ENCODE measurements around the gene SYF2. TPM values are rescaled to one million over a fixed set of nuclear protein-coding genes. Genes with fewer than 3 reads are reported as not detected.

The SYF2 gene
- total and polyA plus RNA-seq, 2 experiments from 2014 or later = 24.6 to 82.6 TPM

DNA sequence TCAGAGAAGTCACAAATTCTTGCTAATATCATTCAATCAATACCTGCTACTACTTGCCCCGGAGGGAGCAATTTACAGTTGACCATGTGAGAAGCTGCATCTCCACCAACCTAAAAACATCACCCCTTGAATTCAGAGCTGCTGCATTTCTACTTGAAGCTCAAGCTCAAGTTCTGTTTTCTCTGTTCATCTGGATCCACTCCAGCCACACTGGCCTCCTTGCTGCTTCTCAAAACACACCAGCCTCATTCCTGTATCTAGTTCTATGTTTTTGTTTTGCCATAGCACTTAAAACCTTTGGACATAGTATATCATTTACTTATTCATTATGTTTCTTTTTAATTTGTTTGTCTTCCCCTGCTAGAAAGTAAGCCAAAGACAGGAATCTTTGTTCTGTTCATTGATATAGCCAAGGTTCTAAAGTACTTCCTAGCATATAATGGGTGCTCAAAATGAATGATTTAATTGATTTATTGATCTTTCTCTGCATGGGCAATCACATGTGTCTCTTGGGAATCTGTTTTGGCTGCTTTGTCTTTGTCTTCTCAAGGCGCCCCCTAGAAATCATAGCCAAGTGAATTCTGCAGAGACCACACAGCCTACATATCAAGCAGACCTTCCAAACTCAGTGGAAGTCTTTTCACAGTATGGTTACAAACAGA, 23.6 kb downstream of the SYF2 start:
- DNase-seq (ENCODE audit: low spot score) (no peak), ATAC-seq (no peak)
- H3K27me3 Mint-ChIP-seq (ENCODE audit: insufficient read depth, low read depth, poor library complexity) = peaks cover 8% of the 10 kb centered on the region
- Histone ChIP-seq H3K79me2 (replicated peaks; ENCODE audit: insufficient read depth) (no peaks in the 10 kb centered on the region), H3F3A (replicated peaks; ENCODE audit: low read depth) (no peaks in the 10 kb centered on the region), H3K4me2 (no peak overlapping the region), H2AFZ (peak overlapping the region; percentile 38; the same call in 1 of the 2 replicates), H4K20me1 (replicated peaks; ENCODE audit: insufficient read depth) (no peaks in the 10 kb centered on the region), H3K9me2 (ENCODE audit: insufficient read depth) (no peaks in the 10 kb centered on the region), H3K36me3 (ENCODE audit: insufficient read depth) (no peaks in the 10 kb centered on the region), H3K4me1 (ENCODE audit: insufficient read depth) (peaks cover 3% of the 10 kb centered on the region; the same call in 1 of the 2 replicates), H3K27ac (ENCODE audit: low read depth) (no peak overlapping the region), H3K4me3 (no peak overlapping the region), H3K27me3 (ENCODE audit: insufficient read depth) (no peaks in the 10 kb centered on the region)
- H3K4me3 Mint-ChIP-seq = no peak overlapping the region
- peaks cover 5% of the 10 kb centered on the region for H3K4me1 Mint-ChIP-seq
- TF ChIP-seq NANOG (IDR thresholded peaks at IDR 0.05; ENCODE audit: borderline replicate concordance) = no peak
- peak; percentile 19 to 34 for TF ChIP-seq CTCF (conservative IDR thresholded peaks at IDR 0.05; ENCODE audit: low read depth in 2 of 2)
- H3K27ac Mint-ChIP-seq = no peak overlapping the region
- H3K9me3 Mint-ChIP-seq = no peaks in the 10 kb centered on the region
- no peaks in the 10 kb centered on the region for H3K36me3 Mint-ChIP-seq (ENCODE audit: low read depth)

DNA sequence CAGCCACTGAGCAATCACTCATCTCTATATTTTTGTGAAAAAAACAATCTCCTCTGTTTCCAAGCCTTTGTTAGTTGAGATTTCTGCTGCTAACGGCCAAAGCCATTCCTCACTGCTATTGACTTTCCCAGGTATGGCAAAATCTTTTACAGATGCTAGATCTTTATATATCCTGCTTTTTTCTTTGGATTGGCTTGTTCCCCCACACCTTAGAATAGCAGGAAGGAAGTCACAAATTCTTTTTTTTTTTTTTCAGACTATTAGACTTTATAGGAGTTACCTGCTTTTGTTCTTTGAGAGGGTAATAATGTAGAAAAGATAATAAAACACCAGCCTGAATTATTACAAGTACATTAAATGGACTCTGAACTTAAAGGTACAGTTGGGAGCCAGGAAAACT, 24.2 kb downstream of the SYF2 start:
- H3K4me3 Mint-ChIP-seq = no peak overlapping the region
- H3K9me3 Mint-ChIP-seq = no peaks in the 10 kb centered on the region
- no peak overlapping the region for H3K27ac Mint-ChIP-seq
- no peak for ATAC-seq
- DNase-seq (ENCODE audit: low spot score) = no peak
- TF ChIP-seq JUNB (IDR thresholded peaks at IDR 0.05; ENCODE audit: unreplicated experiment) = no peak
- no peak for TF ChIP-seq CTCF (conservative IDR thresholded peaks at IDR 0.05; ENCODE audit: low read depth in 2 of 2)
- TF ChIP-seq ZNF331 (CRISPR knock-in tag; IDR thresholded peaks at IDR 0.05; ENCODE audit: low read depth) = no peak
- TF ChIP-seq, protein P1, sequence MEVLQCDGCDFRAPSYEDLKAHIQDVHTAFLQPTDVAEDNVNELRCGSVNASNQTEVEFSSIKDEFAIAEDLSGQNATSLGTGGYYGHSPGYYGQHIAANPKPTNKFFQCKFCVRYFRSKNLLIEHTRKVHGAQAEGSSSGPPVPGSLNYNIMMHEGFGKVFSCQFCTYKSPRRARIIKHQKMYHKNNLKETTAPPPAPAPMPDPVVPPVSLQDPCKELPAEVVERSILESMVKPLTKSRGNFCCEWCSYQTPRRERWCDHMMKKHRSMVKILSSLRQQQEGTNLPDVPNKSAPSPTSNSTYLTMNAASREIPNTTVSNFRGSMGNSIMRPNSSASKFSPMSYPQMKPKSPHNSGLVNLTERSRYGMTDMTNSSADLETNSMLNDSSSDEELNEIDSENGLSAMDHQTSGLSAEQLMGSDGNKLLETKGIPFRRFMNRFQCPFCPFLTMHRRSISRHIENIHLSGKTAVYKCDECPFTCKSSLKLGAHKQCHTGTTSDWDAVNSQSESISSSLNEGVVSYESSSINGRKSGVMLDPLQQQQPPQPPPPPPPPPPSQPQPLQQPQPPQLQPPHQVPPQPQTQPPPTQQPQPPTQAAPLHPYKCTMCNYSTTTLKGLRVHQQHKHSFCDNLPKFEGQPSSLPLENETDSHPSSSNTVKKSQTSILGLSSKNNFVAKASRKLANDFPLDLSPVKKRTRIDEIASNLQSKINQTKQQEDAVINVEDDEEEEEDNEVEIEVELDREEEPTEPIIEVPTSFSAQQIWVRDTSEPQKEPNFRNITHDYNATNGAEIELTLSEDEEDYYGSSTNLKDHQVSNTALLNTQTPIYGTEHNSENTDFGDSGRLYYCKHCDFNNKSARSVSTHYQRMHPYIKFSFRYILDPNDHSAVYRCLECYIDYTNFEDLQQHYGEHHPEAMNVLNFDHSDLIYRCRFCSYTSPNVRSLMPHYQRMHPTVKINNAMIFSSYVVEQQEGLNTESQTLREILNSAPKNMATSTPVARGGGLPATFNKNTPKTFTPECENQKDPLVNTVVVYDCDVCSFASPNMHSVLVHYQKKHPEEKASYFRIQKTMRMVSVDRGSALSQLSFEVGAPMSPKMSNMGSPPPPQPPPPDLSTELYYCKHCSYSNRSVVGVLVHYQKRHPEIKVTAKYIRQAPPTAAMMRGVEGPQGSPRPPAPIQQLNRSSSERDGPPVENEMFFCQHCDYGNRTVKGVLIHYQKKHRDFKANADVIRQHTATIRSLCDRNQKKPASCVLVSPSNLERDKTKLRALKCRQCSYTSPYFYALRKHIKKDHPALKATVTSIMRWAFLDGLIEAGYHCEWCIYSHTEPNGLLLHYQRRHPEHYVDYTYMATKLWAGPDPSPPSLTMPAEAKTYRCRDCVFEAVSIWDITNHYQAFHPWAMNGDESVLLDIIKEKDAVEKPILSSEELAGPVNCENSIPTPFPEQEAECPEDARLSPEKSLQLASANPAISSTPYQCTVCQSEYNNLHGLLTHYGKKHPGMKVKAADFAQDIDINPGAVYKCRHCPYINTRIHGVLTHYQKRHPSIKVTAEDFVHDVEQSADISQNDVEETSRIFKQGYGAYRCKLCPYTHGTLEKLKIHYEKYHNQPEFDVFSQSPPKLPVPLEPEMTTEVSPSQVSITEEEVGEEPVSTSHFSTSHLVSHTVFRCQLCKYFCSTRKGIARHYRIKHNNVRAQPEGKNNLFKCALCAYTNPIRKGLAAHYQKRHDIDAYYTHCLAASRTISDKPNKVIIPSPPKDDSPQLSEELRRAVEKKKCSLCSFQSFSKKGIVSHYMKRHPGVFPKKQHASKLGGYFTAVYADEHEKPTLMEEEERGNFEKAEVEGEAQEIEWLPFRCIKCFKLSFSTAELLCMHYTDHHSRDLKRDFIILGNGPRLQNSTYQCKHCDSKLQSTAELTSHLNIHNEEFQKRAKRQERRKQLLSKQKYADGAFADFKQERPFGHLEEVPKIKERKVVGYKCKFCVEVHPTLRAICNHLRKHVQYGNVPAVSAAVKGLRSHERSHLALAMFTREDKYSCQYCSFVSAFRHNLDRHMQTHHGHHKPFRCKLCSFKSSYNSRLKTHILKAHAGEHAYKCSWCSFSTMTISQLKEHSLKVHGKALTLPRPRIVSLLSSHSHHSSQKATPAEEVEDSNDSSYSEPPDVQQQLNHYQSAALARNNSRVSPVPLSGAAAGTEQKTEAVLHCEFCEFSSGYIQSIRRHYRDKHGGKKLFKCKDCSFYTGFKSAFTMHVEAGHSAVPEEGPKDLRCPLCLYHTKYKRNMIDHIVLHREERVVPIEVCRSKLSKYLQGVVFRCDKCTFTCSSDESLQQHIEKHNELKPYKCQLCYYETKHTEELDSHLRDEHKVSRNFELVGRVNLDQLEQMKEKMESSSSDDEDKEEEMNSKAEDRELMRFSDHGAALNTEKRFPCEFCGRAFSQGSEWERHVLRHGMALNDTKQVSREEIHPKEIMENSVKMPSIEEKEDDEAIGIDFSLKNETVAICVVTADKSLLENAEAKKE (CRISPR knock-in tag; IDR thresholded peaks at IDR 0.05) = no peak
- Histone ChIP-seq H3K36me3 (ENCODE audit: insufficient read depth) (no peaks in the 10 kb centered on the region), H3K27me3 (ENCODE audit: insufficient read depth) (no peaks in the 10 kb centered on the region), H3K9me2 (ENCODE audit: insufficient read depth) (no peaks in the 10 kb centered on the region), H2AFZ (no peak overlapping the region), H3K79me2 (replicated peaks; ENCODE audit: insufficient read depth) (no peaks in the 10 kb centered on the region), H3K4me3 (no peak overlapping the region), H3F3A (replicated peaks; ENCODE audit: low read depth) (no peaks in the 10 kb centered on the region), H4K20me1 (replicated peaks; ENCODE audit: insufficient read depth) (no peaks in the 10 kb centered on the region), H3K27ac (ENCODE audit: low read depth) (no peak overlapping the region), H3K4me2 (no peak overlapping the region), H3K4me1 (ENCODE audit: insufficient read depth) (peaks cover 3% of the 10 kb centered on the region; the same call in 1 of the 2 replicates)
- no peaks in the 10 kb centered on the region for H3K36me3 Mint-ChIP-seq (ENCODE audit: low read depth)
- H3K27me3 Mint-ChIP-seq (ENCODE audit: insufficient read depth, low read depth, poor library complexity) = peaks cover 7% of the 10 kb centered on the region
- peaks cover 5% of the 10 kb centered on the region for H3K4me1 Mint-ChIP-seq
